GM18508 (cell line): Measurements from ENCODE around the gene CFAP61.
A peak's percentile ranks its signal among the peaks of the same experiment; 100 is the strongest.
"Not testable (repeated sequence)": the region's sequence is repeated elsewhere in the genome, so short reads cannot be mapped to it uniquely, and the experiment has no call there.

Experiments
- ATAC-seq: cut with Tn5 transposase; IDR thresholded peaks from one replicate; pipeline ENCODE4 v1.9.1; 2021; ENCODE audit warnings: moderate number of reproducible peaks; ENCODE audit not compliant: insufficient read depth, unreplicated experiment

The CFAP61 gene, protein sequence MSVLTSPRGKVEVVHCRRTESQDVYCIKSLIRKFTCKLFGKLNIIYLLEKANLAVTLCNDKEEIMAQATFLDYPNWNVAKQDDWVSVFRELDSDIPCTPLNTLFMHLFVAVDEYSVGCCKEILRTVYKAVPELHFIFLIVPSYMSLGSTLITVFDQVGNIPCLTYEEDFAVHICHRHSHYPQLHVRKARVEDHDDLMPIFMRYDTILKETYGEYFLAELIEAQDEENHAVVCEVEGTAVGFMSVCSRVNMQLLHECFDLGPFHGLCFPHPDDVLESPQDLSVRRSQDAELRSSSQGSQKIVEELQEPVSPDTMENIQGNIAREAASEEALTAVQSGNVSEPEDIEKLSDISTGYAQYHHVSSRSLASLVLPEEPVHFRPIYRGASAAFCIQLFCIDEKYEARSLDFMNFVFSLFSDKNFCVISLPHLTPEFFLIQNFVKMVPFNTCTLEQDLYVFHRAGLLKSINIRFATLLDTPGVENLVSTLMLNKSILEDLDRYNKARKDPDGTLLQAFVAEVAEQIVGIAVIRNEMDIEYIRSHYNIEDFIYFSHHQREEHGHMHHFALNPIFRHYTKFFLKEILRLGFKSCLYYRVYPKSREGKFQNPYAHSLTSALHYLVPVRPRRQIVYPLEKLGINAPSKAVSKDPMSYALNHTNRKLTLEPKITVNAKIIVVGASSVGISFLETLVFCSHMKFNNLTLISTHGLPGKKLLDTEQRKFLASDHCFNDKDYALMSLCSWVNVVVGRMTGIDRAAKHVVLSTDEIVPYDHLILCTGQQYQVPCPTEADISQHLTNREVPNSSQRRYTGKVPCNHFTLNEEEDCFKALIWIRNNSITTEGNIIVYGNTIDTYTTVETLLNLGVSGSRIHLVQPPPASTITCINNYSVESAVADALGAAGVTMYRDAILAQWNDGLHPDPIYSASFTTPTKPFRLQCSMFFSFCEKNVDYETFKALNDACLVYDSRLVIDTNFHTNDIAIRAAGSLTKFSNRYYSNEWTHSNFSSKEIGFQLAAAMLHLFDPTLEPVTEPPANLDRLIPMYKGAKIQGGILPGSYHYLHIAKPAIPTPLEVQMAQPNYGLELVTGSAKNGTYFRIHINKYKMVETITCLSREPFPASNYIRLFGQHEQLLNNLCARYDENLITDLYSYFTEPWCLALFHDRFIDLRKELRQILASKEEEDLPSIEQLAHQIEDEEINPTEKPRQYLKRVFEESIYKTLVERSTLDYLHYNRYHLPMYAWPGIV

DNA sequence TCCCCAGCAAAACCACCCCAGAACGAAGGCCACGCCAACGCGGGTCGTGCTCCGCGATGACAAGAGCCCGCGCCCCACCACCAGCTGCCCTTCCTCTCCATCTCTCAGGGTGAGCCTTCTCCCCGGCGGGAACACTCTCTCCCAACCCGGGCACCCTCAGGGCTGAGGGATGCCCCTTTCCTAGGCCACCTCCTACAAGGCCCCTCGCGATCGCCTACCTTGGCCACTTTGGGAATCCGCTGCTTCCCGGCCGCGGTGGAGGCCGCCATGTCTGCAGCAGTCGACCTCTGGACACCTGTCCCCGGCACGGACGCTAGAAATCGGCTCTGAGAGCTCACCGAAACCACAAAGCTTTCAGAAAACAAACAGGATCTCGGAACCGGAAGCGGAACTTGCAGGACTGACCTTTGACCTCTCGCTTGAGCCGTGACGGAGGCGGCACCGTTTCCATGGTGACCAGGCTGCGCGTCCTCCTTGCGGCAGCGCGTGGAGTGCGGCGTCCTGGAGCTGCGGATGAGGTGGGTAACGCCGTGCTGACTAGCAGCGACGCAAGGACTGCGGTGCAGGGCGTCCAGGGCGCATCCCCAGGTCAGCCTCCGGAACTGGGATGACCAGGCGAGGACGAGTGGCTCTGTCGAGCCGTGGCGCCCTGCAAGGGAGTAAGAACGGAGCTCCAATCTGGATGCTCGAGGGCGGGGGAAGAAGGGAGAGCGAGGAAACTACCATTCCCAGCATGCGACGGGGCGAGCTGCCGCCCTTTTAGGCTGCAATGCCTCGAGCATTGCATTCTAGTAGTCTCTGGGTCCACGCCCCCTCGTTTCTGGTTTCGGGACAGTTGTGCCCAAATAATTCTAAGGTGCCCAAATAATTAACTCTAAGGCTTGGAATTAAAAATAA lies at the start of gene CFAP61, which contains the start of gene CRNKL1:
CFAP61 (plus strand) TSS at position 459 of the 897 bp plus-strand sequence. CDS start 4,122 bp downstream, outside the sequence.
CRNKL1 (minus strand) TSS at position 393 of the 897 bp plus-strand sequence; CDS start at position 269, 124 bp downstream.
- peak; percentile 85 for ATAC-seq

DNA sequence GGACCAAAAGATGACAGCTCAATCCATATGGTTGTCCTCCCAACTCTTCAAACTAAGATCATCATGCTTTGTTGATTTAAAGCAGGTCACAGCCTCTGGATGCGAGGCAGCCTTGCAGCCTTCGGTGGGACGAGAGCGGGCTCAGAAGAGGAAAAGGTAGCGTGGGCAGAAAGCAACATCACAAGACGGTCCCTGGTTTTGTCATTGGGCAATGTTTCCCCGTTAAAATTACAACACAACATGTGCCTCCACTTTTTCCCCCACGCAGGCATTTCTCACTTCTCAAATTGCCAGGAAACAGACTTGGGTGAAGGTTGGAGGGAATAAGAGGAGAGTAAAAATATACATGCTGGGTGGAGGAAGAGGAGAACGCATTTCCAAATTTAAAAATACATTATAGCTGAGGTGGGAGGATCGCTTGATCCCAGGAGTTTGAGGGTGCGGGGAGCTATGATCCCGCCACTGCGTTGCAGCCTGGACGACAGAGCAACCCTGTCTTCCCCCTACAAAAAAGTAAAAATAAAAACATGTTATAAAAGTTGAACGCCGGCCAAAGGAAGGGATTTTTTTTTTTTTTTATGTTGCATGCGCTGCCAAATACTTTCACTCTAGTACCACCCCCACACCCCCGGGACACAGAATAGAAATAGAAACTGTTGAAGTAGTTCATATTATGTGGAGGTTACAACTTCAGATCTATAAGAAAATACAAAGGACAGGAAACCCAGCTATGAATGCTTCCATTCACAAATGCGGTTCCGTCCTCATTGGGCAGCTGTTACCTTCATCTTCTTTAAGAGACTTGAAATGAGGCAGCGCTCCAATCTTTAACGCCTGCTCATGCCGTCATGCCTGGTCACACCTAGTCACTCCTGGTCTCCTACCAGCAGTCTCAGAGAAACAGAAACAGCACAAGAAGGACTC lies 49.0 kb upstream of the CFAP61 start:
- ATAC-seq: no peak

DNA sequence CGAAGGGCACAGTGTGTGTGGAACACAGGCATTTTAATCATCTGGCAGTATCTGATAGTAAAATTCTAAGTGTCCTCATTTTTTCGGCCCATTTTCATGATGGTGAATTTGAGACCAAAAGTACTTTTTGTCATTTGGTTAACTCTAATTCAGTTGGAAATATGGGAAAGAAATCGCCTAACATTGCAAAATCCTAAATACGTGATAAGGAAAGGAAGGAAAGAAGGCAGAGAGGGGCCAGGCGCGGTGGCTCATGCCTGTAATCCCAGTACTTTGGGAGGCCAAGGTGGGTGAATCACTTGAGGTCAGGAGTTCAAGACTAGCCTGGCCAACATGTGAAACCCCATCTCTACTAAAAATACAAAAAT lies 48.4 kb upstream of the CFAP61 start:
- ATAC-seq: not testable (repeated sequence)

DNA sequence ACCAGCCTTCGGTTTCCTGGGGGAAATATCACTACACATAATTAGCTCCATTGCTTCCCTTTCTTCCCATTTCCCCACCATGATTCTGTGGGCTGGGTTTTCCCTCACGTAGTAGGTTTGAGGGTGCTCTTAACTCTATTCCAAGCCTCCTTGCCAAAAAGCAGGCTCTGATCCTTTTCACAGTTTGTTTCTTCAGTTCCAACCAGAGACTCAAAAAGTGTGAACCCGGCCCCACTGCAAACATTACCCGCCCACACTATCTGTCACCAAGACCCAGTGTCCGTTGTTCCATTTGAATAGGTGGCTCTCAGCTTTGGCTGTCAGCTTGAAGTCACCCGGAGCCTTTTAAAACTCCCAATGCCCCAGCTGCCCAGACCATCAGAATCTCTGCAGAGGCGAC lies 47.0 kb upstream of the CFAP61 start:
- ATAC-seq: no peak

DNA sequence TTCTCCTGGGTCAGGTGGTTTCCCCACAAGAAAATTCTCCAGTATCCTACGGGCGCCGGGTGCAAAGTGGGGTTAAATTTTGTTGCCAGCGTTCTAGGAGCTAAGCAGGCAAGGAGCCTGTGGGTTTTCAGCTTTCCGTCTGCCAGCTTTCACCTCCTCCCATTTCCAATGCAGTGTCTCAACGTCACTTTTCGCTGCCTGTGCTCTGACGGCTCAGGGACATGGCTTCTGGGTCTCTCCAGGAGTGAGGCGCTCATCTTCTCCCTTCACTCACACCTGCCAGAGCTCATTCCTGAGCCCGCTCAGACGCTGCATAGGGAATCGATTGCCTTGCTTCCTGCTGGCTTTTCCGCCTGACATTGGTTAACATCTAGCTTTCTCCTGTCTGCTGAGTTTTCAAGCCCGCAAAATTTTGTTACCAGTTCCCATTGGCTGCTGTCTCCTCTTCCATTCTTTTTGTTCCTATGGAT lies 42.5 kb upstream of the CFAP61 start:
- no peak for ATAC-seq

DNA sequence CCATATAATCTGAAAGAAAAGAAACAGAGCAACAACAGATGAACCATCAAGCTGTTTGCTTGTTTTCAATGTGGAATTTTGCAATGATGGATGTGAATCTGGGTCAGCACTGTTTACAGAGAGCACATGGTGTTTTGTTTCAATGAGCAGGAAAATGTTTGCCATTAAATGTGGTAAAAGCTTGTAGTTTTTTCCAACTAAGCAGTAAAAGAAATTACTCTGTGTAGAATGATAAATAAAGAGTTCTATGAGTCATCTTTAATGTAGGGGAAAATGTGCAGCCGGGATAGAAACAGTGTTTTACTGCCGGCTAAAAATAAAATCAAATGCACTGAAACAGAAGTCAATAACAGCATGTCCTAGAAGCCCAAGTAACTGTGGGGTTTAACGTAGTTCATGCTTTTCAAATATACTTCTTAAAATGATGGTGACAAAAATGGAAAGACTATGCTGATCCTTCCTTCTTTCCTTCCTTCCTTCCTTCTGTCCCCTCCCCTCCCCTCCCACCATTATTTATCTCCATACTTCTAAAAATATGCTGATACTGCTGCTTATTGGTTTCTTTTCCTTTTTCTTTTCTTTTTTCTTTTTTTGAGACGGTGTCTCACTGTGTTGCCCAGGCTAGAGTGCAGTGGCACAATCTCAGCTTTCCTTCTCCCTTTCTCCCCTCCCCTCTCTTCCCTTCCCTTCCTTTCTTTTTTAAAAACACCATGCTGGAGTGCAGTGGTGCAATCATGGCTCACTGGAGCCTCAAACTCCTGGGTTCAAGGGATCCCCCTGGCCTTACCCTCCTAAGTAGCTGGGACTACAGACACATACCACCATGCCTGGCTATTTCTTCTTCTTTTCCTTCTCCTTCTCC lies 41.5 kb upstream of the CFAP61 start:
- ATAC-seq: no peak

DNA sequence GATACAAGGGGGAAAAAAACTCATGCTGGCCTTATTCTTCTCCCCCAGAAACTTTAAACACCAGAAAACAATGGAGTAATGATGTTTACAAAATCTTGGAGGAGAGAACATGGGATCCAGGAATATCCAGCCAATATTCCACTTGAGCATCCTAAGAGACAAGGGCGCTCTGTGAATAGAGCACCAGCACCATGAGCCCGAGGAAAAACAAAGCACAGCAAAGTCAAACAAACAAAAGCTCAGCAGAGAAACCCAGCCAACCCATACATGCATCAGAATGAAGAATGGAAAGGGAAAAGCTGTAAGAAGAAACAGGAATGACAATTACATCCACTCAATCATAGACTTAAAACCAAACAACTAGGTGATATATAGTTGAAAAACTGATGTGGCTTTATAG lies 39.8 kb upstream of the CFAP61 start:
- ATAC-seq: no peak

DNA sequence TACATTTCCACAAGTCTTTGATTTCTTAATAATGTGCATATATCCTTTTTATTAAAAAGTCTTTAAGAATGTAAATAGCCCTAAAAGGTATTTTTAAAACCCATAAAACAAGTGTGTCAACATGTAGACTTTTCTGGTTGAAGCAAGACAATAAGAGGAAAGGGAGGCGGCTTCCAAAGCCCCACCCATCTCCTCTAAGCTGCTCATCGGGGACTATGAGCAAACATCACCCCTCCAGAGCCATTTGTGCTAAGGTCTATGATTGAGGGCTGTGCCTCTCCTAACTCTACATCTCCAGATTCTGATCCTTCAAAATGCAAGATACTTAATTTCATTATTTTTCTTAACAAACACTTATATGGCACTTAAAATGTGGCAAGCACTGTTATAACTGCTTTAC lies 37.7 kb upstream of the CFAP61 start:
- no peak for ATAC-seq

DNA sequence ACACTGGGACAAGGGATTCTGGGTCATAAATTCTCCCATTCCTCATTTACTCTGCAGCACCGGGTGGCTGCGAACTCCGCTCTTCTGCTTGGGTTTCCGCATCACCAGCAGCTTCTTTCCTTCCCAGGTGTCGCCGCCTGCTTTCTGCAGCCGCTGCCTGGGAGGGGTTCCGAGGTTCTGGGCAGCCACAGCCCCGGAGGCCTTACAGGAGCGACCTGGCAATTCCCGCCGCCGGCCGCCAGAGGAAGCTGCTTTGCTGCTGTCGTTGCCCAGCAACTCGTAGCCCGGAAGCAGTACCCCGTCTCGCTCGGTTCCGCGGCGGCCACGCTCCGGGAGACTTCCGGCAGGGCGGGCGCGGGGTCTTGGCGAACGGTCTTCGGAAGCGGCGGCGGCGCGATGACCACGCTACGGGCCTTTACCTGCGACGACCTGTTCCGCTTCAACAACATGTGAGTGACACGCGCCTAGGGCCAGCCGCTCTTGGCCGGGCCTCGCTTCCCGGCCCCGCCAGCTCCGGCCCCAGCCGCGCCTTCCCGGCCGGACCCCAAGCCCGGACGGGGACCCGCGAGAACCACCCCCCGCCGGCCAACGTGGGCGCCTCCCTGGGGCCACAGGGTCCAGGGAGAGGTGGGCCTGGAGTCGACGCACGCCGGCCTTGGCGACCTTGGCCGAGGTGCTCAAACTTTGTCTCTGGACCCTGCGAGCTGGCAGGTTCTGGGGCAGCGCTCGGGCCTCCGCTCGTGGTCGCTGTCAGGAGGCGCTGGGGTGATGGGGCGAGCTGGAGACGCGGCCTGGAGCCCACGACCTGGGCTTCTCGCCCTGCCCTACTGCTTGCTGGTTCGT lies 35.1 kb upstream of the CFAP61 start, which contains the start of gene NAA20:
NAA20 (plus strand) TSS at position 362 of the 843 bp plus-strand sequence; CDS start at position 397, 35 bp downstream.
- ATAC-seq: peak; percentile 94

DNA sequence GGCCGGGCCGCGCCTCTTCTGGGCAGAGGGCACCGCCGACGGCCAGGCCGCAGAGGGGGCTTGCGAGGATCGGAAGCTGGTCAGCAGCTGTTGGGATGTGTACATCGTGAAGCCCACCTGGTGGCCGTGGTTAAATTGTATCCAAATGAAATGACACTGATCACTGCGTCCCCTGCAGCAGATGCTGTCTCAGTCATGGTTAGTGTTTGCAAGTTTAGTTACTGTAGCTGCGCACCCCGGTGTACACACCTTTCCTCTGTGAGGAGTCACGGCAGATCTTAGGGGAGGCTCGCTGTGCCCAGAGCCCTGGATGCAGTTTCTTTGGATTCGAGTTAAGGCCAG lies 34.5 kb upstream of the CFAP61 start:
- ATAC-seq: no peak

DNA sequence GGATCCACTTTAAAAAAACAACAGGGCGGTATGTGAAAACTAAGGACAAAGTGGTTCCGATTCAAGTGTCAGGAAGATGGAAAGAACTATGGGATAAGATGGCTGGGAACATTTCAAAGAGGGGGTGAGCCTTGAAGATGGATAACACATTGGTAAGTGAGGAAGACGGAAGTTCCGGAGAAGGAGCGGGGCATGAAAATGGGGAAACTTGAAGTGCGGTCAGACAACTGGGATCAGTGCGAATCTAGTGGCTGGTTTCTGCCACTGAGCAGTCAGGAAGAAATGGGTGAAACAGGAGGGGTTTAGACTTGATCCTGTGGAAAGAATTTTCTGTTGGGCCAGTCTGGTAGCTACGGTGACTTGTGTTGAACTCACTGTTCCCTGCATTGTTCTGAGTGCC lies 34.0 kb upstream of the CFAP61 start:
- no peak for ATAC-seq

DNA sequence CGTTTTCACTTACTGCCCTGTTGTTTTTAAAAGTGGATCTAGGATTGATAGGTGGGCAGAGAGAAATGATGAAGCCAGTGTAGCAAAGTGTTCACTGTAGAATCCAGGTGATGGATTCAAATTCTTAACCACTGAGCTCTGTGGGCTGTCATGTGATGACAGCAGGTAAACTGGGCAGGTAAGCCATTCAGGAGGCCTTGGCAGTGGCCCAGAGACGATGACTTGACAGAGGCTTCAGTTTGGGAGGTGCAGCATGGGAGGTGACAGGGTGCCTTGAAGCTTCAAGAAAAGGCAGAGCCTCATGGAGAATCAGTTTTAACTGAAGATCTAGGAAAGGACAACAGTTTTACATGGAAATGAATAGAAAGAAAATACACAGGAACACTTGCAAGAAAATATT lies 33.2 kb upstream of the CFAP61 start:
- no peak for ATAC-seq

DNA sequence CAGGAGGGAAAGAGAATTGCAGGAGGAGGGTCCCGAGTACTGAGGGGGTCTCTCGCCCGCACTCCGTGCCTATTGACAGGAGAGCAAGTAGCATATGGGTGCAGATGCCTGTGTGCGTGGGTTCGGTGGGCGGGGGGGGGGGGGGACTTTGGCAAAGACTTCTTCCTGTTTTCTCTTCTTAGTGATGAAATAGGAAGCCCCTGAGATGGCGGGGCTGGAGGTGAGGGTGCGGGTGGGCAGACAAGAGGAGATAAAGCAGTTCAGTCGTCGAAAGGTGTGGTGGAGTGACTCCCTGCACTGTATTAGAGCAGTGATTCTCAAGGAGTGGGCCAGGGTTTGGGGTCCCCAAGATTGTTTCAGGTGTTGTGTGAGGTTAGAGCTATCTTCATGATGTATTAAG lies 31.4 kb upstream of the CFAP61 start:
- ATAC-seq: no peak

DNA sequence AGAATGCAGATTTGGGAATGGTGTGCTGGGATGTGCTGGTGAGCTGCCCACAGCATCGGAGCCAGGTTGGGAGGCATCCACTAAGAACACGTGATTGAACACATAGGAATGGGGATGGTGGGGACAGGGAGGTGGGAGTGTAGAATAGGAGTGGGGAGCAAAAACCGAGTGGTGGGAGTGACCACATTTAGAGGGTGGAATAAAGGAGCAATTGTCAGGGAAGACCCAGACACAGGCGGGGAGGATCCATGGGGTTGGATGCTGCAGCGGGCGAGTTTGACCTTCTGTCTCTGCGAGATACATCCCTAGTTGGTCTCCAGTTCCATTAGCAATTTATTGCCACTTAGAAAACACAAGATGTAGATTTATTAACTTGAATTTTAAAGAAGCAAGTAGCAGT lies 30.5 kb upstream of the CFAP61 start:
- no peak for ATAC-seq

DNA sequence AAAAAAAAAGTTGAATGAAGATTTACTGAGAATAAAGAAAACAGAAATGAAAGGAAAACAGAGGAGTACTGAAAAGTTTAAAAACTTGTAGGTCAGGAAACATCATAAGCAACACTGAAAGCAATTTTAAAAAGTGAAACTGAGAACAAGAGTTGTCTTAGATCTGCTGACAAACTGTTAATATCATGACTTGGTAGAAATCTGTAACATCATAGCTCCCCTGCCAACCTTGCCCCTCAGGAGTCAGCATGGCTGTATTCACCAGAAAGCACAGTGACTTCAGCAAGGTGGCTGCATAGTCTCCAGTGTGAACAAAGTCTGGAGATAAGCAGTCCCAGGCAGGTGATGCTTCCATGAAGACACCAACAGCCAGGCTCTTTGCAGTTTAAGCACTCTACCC lies 29.8 kb upstream of the CFAP61 start:
- no peak for ATAC-seq

DNA sequence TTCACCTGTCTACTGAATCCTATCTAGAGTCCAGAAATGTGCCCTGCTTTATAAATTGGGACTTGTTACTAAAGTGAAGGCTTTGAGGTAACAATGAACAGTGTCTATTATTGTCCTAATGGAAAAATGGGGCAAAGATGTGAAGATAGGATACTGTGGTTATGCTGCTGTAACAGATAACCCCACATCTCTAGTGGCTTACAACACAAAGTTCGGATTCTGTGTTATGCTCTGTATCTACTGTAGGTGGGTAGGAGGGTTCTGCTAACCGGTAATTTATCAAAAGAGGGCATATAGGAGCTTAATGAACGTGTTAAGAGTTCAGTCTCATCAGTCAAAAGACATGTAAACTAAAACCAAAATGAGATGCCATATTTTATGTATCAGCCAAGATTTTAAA lies 28.9 kb upstream of the CFAP61 start:
- ATAC-seq: no peak

DNA sequence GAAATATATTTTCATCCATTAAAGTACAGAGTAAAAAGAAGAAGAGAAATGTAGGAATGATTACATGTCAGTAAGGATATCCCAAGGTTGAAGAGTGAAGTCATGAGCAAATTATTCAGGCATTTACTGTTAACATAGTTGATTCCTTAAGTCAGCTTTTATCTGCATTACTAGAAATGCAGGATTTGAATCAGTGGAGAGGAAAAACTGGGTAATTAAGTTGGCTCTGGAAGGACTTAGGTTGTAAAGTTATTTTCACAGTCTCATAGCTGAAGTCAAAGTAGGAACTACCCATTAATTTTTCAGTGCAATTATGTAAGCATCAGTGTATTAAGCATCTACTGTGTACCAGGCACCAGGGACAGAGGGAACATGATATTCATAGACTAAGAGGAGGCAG lies 27.4 kb upstream of the CFAP61 start:
- ATAC-seq: no peak
